ENCODE results near the gene RB1. TPM values are rescaled to one million over a fixed set of nuclear protein-coding genes. Genes with fewer than 3 reads are reported as not detected.

Gene RB1
- total and polyA plus RNA-seq, 2 donors (not counting 1 experiment from before 2014, with no cell fraction given): 24.0 to 70.4 TPM

- no CpG with 5 or more reads among the region's 3 CpGs for WGBS (ENCODE audit: insufficient coverage)
- H3K9ac ChIP-seq (ENCODE audit: low read length): no peak overlapping the region
- H3K4me2 ChIP-seq (replicated peaks; ENCODE audit: low read depth, low read length, poor library complexity, severe bottlenecking): no peak overlapping the region
- H3K79me2 ChIP-seq (ENCODE audit: control insufficient read depth, insufficient read depth, low read length): peaks cover 22% of the 10 kb centered on the region
- H3K36me3 ChIP-seq (replicated peaks in 1 of 2; ENCODE audit: control extremely low read depth in 1 of 2, control insufficient read depth in 1 of 2, extremely low read depth in 1 of 2, insufficient read depth in 2 of 2, low read length in 1 of 2): no peaks in the 10 kb centered on the region
- no peaks in the 10 kb centered on the region for H3K9me3 ChIP-seq (ENCODE audit: control extremely low read depth in 1 of 3, control insufficient read depth in 2 of 3, insufficient read depth in 1 of 3, low read length in 2 of 3)
- CTCF ChIA-PET: interaction anchor here (1.8 kb wide), 1 partner anchor 99 kb away, joined by 3 read pairs; the partner anchor contains the start of gene RCBTB2
- H3K27ac ChIP-seq (ENCODE audit: low read length in 2 of 2): no peak overlapping the region
- H3K27me3 ChIP-seq (replicated peaks in 1 of 4; ENCODE audit: control extremely low read depth in 1 of 4, control insufficient read depth in 3 of 4, insufficient read depth in 4 of 4, low read length in 3 of 4): no peaks in the 10 kb centered on the region
- peaks cover 34% of the 10 kb centered on the region for H3K4me1 Mint-ChIP-seq
- DNase-seq (no peak), ATAC-seq (ENCODE audit: low read depth) (no peak)
- H3K4me3 ChIP-seq (ENCODE audit: control extremely low read depth in 1 of 5, extremely low read depth in 1 of 5, insufficient read depth in 1 of 5, low read depth in 2 of 5, low read length in 4 of 5): no peak overlapping the region
- TF ChIP-seq EZH2 (IDR thresholded peaks at IDR 0.05; ENCODE audit: borderline replicate concordance, insufficient read depth, low read depth, low read length, poor library complexity, severe bottlenecking) (no peak), CTCF (IDR thresholded peaks at IDR 0.05) (no peak)
- H4K20me1 ChIP-seq (ENCODE audit: control insufficient read depth, insufficient read depth, low read length, poor library complexity, severe bottlenecking): peaks cover 30% of the 10 kb centered on the region
- no peak overlapping the region for H3K27ac Mint-ChIP-seq
- intact Hi-C loops (cut with micrococcal nuclease): no loop called here
- peaks cover 8 to 23% of the 10 kb centered on the region in 2 donors for H3K4me1 ChIP-seq (ENCODE audit: control insufficient read depth in 2 of 2, insufficient read depth in 2 of 2, low read length in 2 of 2)
- H3K4me3 Mint-ChIP-seq: no peak overlapping the region
- no peak overlapping the region for H2AFZ ChIP-seq (ENCODE audit: insufficient read depth, low read depth, low read length, poor library complexity, severe bottlenecking)
- H3K9me3 Mint-ChIP-seq (ENCODE audit: insufficient read depth): no peaks in the 10 kb centered on the region
- H3K27me3 Mint-ChIP-seq: no peaks in the 10 kb centered on the region
- POLR2A ChIA-PET: no interaction called here
Measured at GRCh38 chr13:48434200-48434599, 130.6 kb downstream of the RB1 start.

- no peak overlapping the region for H3K9ac ChIP-seq (ENCODE audit: low read length)
- CTCF ChIA-PET: no interaction called here
- H3K36me3 ChIP-seq (replicated peaks in 1 of 2; ENCODE audit: control extremely low read depth in 1 of 2, control insufficient read depth in 1 of 2, extremely low read depth in 1 of 2, insufficient read depth in 2 of 2, low read length in 1 of 2): no peaks in the 10 kb centered on the region
- peaks cover 14% of the 10 kb centered on the region for H3K79me2 ChIP-seq (ENCODE audit: control insufficient read depth, insufficient read depth, low read length)
- peaks cover 33% of the 10 kb centered on the region for H4K20me1 ChIP-seq (ENCODE audit: control insufficient read depth, insufficient read depth, low read length, poor library complexity, severe bottlenecking)
- H3K27ac Mint-ChIP-seq: no peak overlapping the region
- peaks cover 6 to 15% of the 10 kb centered on the region in 2 donors for H3K4me1 ChIP-seq (ENCODE audit: control insufficient read depth in 2 of 2, insufficient read depth in 2 of 2, low read length in 2 of 2)
- WGBS (ENCODE audit: insufficient coverage): no CpG with 5 or more reads among the region's 2 CpGs
- POLR2A ChIA-PET: no interaction called here
- H3K9me3 ChIP-seq (ENCODE audit: control extremely low read depth in 1 of 3, control insufficient read depth in 2 of 3, insufficient read depth in 1 of 3, low read length in 2 of 3): no peaks in the 10 kb centered on the region
- peak overlapping the region; percentile 32 for H3K4me2 ChIP-seq (replicated peaks; ENCODE audit: low read depth, low read length, poor library complexity, severe bottlenecking)
- ATAC-seq (ENCODE audit: low read depth) (no peak), DNase-seq (no peak)
- no peak overlapping the region for H2AFZ ChIP-seq (ENCODE audit: insufficient read depth, low read depth, low read length, poor library complexity, severe bottlenecking)
- H3K27me3 ChIP-seq (replicated peaks in 1 of 4; ENCODE audit: control extremely low read depth in 1 of 4, control insufficient read depth in 3 of 4, insufficient read depth in 4 of 4, low read length in 3 of 4): no peaks in the 10 kb centered on the region
- no peaks in the 10 kb centered on the region for H3K9me3 Mint-ChIP-seq (ENCODE audit: insufficient read depth)
- no peaks in the 10 kb centered on the region for H3K27me3 Mint-ChIP-seq
- peaks cover 23% of the 10 kb centered on the region for H3K4me1 Mint-ChIP-seq
- no peak overlapping the region for H3K4me3 Mint-ChIP-seq
- TF ChIP-seq EZH2 (IDR thresholded peaks at IDR 0.05; ENCODE audit: borderline replicate concordance, insufficient read depth, low read depth, low read length, poor library complexity, severe bottlenecking): no peak
- TF ChIP-seq CTCF (IDR thresholded peaks at IDR 0.05): no peak
- H3K4me3 ChIP-seq (ENCODE audit: control extremely low read depth in 1 of 5, extremely low read depth in 1 of 5, insufficient read depth in 1 of 5, low read depth in 2 of 5, low read length in 4 of 5): no peak overlapping the region
- H3K27ac ChIP-seq (ENCODE audit: low read length in 2 of 2): no peak overlapping the region
- intact Hi-C loops (cut with micrococcal nuclease): no loop called here
Measured at GRCh38 chr13:48436661-48437288, 133.2 kb downstream of the RB1 start.

Data from B cell (primary cell).